Activated T-cell treated with anti-CD3 and anti-CD28 coated beads for 24 hours (primary cell): Measurements from ENCODE around the gene PRG2.
"Not testable (repeated sequence)": the region's sequence is repeated elsewhere in the genome, so short reads cannot be mapped to it uniquely, and the experiment has no call there.

Experiments used
- DNase-seq: peaks from one replicate; pipeline ENCODE4 v3.0.0-alpha.2; 2020; ENCODE audit warnings: low read depth

Gene PRG2

DNA sequence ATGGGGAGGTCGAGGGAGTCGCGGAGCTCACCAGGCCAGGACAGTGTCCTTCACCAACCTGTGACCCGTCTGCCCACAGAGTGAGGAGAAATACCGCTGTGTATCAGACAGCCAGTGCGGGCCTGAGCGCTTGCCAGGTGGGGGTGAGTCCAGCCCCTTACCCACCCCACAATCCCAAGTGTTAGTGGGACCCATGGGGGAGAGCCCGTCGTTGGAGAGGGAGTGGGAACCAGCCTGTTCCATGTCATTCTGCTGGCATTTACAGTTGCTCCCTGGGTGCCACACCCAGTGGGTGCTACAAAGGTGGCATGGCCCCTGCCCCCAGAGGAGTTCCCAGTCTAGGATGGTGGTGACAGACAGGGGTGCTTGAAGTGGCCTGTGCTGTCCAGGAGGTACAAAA, 43.1 kb downstream of the PRG2 start:
- DNase-seq = no peak

- DNase-seq = peak; percentile 63
These were observed 44.8 kb downstream of the PRG2 start for GRCh38 chr11:57345555-57346211.

- DNase-seq = no peak
These were observed 45.6 kb downstream of the PRG2 start for GRCh38 chr11:57344826-57345225.

- DNase-seq = no peak
These were observed 46.6 kb downstream of the PRG2 start for GRCh38 chr11:57343825-57344224.

DNA sequence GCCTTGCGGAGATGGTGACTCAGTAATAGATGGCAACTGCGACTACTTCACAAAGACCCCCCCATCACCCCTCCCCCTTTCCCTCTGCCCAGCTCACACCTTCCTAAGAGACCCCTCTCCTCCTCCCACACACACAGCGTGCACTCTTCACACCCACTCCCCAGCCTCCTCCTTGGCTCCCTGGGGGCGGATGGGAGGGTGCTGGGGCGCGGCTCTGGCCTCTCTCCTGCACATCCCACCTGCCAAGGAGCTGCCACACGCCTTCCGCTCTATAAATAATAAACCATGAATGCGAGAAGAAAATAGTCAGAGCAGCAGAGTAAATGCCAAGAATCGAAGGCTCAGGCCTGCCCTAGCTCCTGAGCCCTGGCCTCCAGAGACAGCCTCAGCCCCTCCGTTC, 47.7 kb downstream of the PRG2 start:
- DNase-seq = no peak

GRCh38 chr11:57341250-57341808, 49.1 kb downstream of the PRG2 start:
- no peak for DNase-seq

- DNase-seq = no peak
These were observed 50.3 kb downstream of the PRG2 start for GRCh38 chr11:57340039-57340615.

- DNase-seq = no peak
These were observed 51.1 kb downstream of the PRG2 start for GRCh38 chr11:57339328-57339727.

DNA sequence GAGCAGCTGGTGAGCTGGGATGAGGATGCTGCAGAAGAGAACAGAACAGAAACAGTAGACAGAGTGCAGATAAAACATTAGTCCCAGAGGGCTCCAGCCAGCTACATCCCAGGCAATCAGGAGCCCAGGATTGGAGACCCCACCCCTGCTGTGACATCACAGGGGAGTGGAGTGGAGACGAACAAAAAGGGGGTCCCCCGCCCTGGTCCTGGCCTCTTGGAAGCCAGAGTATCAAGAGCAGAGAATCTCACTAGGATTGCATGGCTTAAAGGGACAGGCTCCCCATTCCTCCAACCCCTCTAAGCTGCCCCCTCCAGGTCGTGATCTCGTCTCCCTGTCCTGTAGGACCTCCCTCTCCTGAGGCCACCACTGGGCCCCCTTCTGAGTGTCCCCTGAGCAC, 52.3 kb downstream of the PRG2 start, which contains the start of gene P2RX3:
Gene P2RX3 (plus strand): TSS at position 211 of the 400 bp plus-strand sequence. CDS start 199 bp downstream, outside the sequence.
- no peak for DNase-seq

GRCh38 chr11:57336856-57337255, 53.6 kb downstream of the PRG2 start:
- DNase-seq = not testable (repeated sequence)
